PC-3 (cell line): ENCODE results near the gene PTCH1. TPM values are rescaled to one million over a fixed set of nuclear protein-coding genes. Genes with fewer than 3 reads are reported as not detected.

Source experiments
- ATAC-seq: fragments of 200-7000 bp; cut with Tn5 transposase; 2 replicates; pipeline ENCODE4 v1.9.1; 2020; ENCODE audit warnings: mild to moderate bottlenecking, moderate library complexity
- BruUV-seq: library from RNA; stranded (reverse); fragments of 400-500 nt; replicated peaks from 2 replicates; lab custom pipeline; 2021; lab: Mats Ljungman, UMichigan
- CTCF ChIA-PET: fragments of 300-600 bp; sonication (Branson Sonifier 250); formaldehyde crosslinking; loops from one replicate; lab custom pipeline; 2022; ENCODE audit warnings: antibody characterized with exemption; lab: Charles Lee
- POLR2A ChIA-PET: fragments of 300-600 bp; sonication (Branson Sonifier 250); formaldehyde crosslinking; loops from one replicate; lab custom pipeline; 2022; ENCODE audit warnings: antibody characterized with exemption; ENCODE audit not compliant: unreplicated experiment; lab: Charles Lee
- DNase-seq: peaks from one replicate; pipeline ENCODE4 v3.0.0-alpha.2; 2015
- H2AFZ ChIP-seq: fragments of 300-600 bp; sonication (generic); 2 replicates; pipeline ENCODE4 v1.6.0; 2016; ENCODE audit warnings: antibody characterized with exemption, low read length
- H3F3A ChIP-seq: fragments of 300-600 bp; sonication (generic); one replicate; pipeline ENCODE4 v1.6.0; 2017; ENCODE audit warnings: antibody characterized with exemption, low read length, control low read depth, mild to moderate bottlenecking; ENCODE audit not compliant: unreplicated experiment
- H3K27ac ChIP-seq: fragments of 300-600 bp; sonication (generic); 2 replicates; pipeline ENCODE4 v1.5.1; 2016; ENCODE audit warnings: mild to moderate bottlenecking, low read length
- H3K27me3 ChIP-seq: fragments of 300-600 bp; sonication (generic); 2 replicates; pipeline ENCODE4 v1.6.1; 2016; ENCODE audit warnings: low read length, mixed read lengths
- H3K36me3 ChIP-seq: fragments of 300-600 bp; sonication (generic); 2 replicates; pipeline ENCODE4 v1.6.1; 2016; ENCODE audit warnings: low read depth, mixed run types, low read length, mixed read lengths
- H3K4me1 ChIP-seq: fragments of 300-600 bp; sonication (generic); 2 replicates; pipeline ENCODE4 v1.5.1; 2016; ENCODE audit warnings: low read length; ENCODE audit not compliant: insufficient read depth
- H3K4me2 ChIP-seq: fragments of 300-600 bp; sonication (generic); 2 replicates; pipeline ENCODE4 v1.6.0; 2016; ENCODE audit warnings: low read length
- H3K4me3 ChIP-seq: fragments of 300-600 bp; sonication (generic); 2 replicates; pipeline ENCODE4 v1.5.1; 2016; ENCODE audit warnings: mild to moderate bottlenecking, low read length, mixed read lengths
- H3K79me2 ChIP-seq: fragments of 300-600 bp; sonication (generic); 2 replicates; pipeline ENCODE4 v1.6.1; 2017; ENCODE audit warnings: low read length, mixed read lengths
- H3K9ac ChIP-seq: fragments of 300-600 bp; sonication (generic); 2 replicates; pipeline ENCODE4 v1.6.0; 2016; ENCODE audit warnings: mild to moderate bottlenecking, low read length
- H3K9me2 ChIP-seq: fragments of 300-600 bp; sonication (generic); replicated peaks from 2 replicates; pipeline ENCODE4 v1.6.1; 2016; ENCODE audit warnings: mixed run types, low read length, mixed read lengths
- H3K9me3 ChIP-seq: fragments of 300-600 bp; sonication (generic); 2 replicates; pipeline ENCODE4 v1.6.1; 2016; ENCODE audit warnings: low read length, mixed read lengths
- H4K20me1 ChIP-seq: fragments of 300-600 bp; sonication (generic); 2 replicates; pipeline ENCODE4 v1.6.1; 2016; ENCODE audit warnings: low read length, mixed read lengths
- CTCF ChIP-seq: fragments of 300-600 bp; sonication (generic); conservative IDR thresholded peaks from 2 replicates; pipeline ENCODE4 v1.5.1; 2017; ENCODE audit warnings: antibody characterized with exemption, low read depth, mild to moderate bottlenecking, low read length
- EZH2 ChIP-seq: fragments of 300-600 bp; sonication (generic); IDR thresholded peaks from one replicate; pipeline ENCODE4 v1.6.1; 2017; ENCODE audit warnings: antibody characterized with exemption, mild to moderate bottlenecking, low read length; ENCODE audit not compliant: unreplicated experiment
- EZH2phosphoT487 ChIP-seq: fragments of 300-600 bp; sonication (generic); IDR thresholded peaks from 2 replicates; pipeline ENCODE4 v1.6.1; 2018; ENCODE audit warnings: mild to moderate bottlenecking, antibody characterized with exemption, low read length, borderline replicate concordance
- intact Hi-C: fragments of 100-400 bp; cut with micrococcal nuclease; formaldehyde crosslinking; loops from 2 replicates; pipeline ENCODE4 v1.9.0; 2023
- total RNA-seq: library from RNA; depleted of rRNA; stranded (reverse); fragments of >200 nt; gene quantifications from 2 replicates; pipeline ENCODE4 v1.2.3, GENCODE V29; 2014

The PTCH1 gene
- total RNA-seq, 1 experiment from 2014 or later, result 0.77 TPM

- CTCF ChIA-PET, result no interaction called here
- H3K4me2 ChIP-seq, result no peak overlapping the region
- TF ChIP-seq CTCF (no peak), EZH2 (no peak), EZH2phosphoT487 (no peak)
- H3K36me3 ChIP-seq, result no peaks in the 10 kb centered on the region
- no peak overlapping the region for H2AFZ ChIP-seq
- BruUV-seq, result no TSS peak
- no peaks in the 10 kb centered on the region for H4K20me1 ChIP-seq
- H3F3A ChIP-seq, result no peaks in the 10 kb centered on the region
- intact Hi-C loops, result no loop called here
- H3K9me2 ChIP-seq, result no peaks in the 10 kb centered on the region
- H3K4me3 ChIP-seq, result no peak overlapping the region
- no peaks in the 10 kb centered on the region for H3K4me1 ChIP-seq
- no peaks in the 10 kb centered on the region for H3K79me2 ChIP-seq
- no peak overlapping the region for H3K27ac ChIP-seq
- no peak for ATAC-seq
- POLR2A ChIA-PET, result no interaction called here
- H3K9me3 ChIP-seq, result no peaks in the 10 kb centered on the region
- no peak overlapping the region for H3K9ac ChIP-seq
- H3K27me3 ChIP-seq, result peaks cover 9% of the 10 kb centered on the region
- DNase-seq, result no peak
Measured at GRCh38 chr9:95551406-95551805, 34.6 kb upstream of the PTCH1 start.

- no peak for TF ChIP-seq EZH2phosphoT487
- no peak for TF ChIP-seq EZH2
- TF ChIP-seq CTCF, result no peak
Measured at GRCh38 chr9:95545831-95546567, 29.2 kb upstream of the PTCH1 start.

GRCh38 chr9:95533996-95534680, 17.4 kb upstream of the PTCH1 start:
- no peak overlapping the region for H3K4me2 ChIP-seq
- CTCF ChIA-PET, result no interaction called here

More at GRCh38 chr9:95545831-95546567, 29.2 kb upstream of the PTCH1 start:
- ChIA-PET CTCF (no interaction called here), POLR2A (no interaction called here)
- Histone ChIP-seq H3K79me2 (no peaks in the 10 kb centered on the region), H3K27me3 (peaks cover 38% of the 10 kb centered on the region), H3K9me2 (no peaks in the 10 kb centered on the region), H3K9me3 (no peaks in the 10 kb centered on the region), H3K4me1 (no peaks in the 10 kb centered on the region), H3K27ac (no peak overlapping the region), H3K4me2 (no peak overlapping the region), H3K4me3 (no peak overlapping the region), H3K9ac (no peak overlapping the region), H4K20me1 (no peaks in the 10 kb centered on the region), H3F3A (no peaks in the 10 kb centered on the region), H2AFZ (no peak overlapping the region), H3K36me3 (no peaks in the 10 kb centered on the region)
- BruUV-seq, result no TSS peak
- intact Hi-C loops, result no loop called here
- DNase-seq (no peak), ATAC-seq (no peak)

More at GRCh38 chr9:95533996-95534680, 17.4 kb upstream of the PTCH1 start:
- ATAC-seq, result no peak
- no peaks in the 10 kb centered on the region for H3K36me3 ChIP-seq
- H3K79me2 ChIP-seq, result no peaks in the 10 kb centered on the region
- H3K9me3 ChIP-seq, result no peaks in the 10 kb centered on the region
- DNase-seq, result no peak
- H4K20me1 ChIP-seq, result no peaks in the 10 kb centered on the region
- H3K9me2 ChIP-seq, result no peaks in the 10 kb centered on the region
- TF ChIP-seq CTCF (no peak), EZH2phosphoT487 (no peak), EZH2 (no peak)
- no peaks in the 10 kb centered on the region for H3F3A ChIP-seq
- intact Hi-C loops, result no loop called here
- BruUV-seq, result no TSS peak
- H3K27ac ChIP-seq, result no peak overlapping the region
- H3K9ac ChIP-seq, result no peak overlapping the region
- 0 out of 2 replicates have a peak, but pooled peaks cover 6% of the 10 kb centered on the region for H3K4me1 ChIP-seq
- POLR2A ChIA-PET, result no interaction called here
- H2AFZ ChIP-seq, result no peak overlapping the region
- H3K27me3 ChIP-seq, result peaks cover 16% of the 10 kb centered on the region
- no peak overlapping the region for H3K4me3 ChIP-seq
